Measurements from ENCODE around the gene CREB3.

The CREB3 gene

GRCh38 chr9:35776018-35776417, 43.6 kb downstream of the CREB3 start:
- H3K9me3 Mint-ChIP-seq = no peaks in the 10 kb centered on the region
- DNase-seq (ENCODE audit: low spot score in 2 of 2) = no peak
- no peaks in the 10 kb centered on the region for H3K27me3 Mint-ChIP-seq
- H3K4me1 Mint-ChIP-seq = peaks cover 4% of the 10 kb centered on the region
- ATAC-seq (ENCODE audit: low read depth) = peak; percentile 35
- peaks cover 9% of the 10 kb centered on the region for H3K36me3 Mint-ChIP-seq
- H3K4me3 Mint-ChIP-seq = no peak overlapping the region
- H3K27ac Mint-ChIP-seq = peak overlapping the region; percentile 50

DNA sequence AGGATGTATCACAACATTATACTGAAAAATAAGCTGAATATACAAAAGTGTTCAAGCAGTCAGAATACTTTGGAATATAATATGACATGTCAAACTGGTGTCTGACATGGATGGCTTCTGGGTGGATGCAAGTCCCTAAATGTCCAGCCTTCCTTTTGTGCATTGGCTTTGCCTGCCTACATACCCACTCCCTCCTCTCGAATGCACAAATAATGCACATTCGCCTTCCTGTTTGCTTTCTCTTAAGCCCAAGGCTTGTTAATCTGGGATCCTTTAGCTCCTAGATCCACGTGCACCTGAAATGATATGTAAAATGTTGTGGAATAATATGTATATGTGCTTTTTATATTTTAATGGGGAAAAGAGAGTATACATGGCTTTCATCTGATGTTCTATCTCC, 46.0 kb downstream of the CREB3 start:
- H3K27me3 Mint-ChIP-seq = no peaks in the 10 kb centered on the region
- H3K36me3 Mint-ChIP-seq = peaks cover 13% of the 10 kb centered on the region
- no peak overlapping the region for H3K27ac Mint-ChIP-seq
- peaks cover 4% of the 10 kb centered on the region for H3K4me1 Mint-ChIP-seq
- no peak overlapping the region for H3K4me3 Mint-ChIP-seq
- peaks cover 2% of the 10 kb centered on the region for H3K9me3 Mint-ChIP-seq
- DNase-seq (ENCODE audit: low spot score in 2 of 2) = no peak
- ATAC-seq (ENCODE audit: low read depth) = no peak

DNA sequence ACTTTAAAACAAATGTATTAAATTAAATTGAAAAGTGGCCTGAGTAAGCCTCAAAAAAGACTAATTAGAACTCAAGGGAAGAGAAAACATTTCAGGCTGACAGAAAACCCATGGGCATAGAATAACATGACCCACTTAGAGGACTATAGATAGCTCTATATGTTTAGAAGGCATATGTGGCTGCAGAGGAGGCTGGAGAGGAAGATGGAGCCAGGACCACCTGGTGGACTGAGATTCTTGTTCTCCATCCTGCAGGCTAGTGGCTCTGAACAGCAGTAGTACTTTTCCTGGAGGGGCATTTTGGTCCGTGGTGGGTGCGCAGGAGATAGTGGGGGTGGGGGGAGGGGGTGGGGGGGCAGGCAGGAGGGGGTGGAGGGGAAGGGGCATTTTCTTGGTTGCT, 48.6 kb downstream of the CREB3 start:
- Mint-ChIP-seq H3K36me3 (peaks cover 27% of the 10 kb centered on the region), H3K27ac (no peak overlapping the region), H3K4me1 (no peaks in the 10 kb centered on the region), H3K9me3 (peaks cover 2% of the 10 kb centered on the region), H3K27me3 (no peaks in the 10 kb centered on the region), H3K4me3 (no peak overlapping the region)
- ATAC-seq (ENCODE audit: low read depth) = no peak
- no peak for DNase-seq (ENCODE audit: low spot score in 2 of 2)

GRCh38 chr9:35783418-35783817, 51.0 kb downstream of the CREB3 start:
- H3K36me3 Mint-ChIP-seq = peaks cover 30% of the 10 kb centered on the region
- H3K27ac Mint-ChIP-seq = no peak overlapping the region
- no peaks in the 10 kb centered on the region for H3K4me1 Mint-ChIP-seq
- no peak for ATAC-seq (ENCODE audit: low read depth)
- peaks cover 2% of the 10 kb centered on the region for H3K9me3 Mint-ChIP-seq
- no peak for DNase-seq (ENCODE audit: low spot score in 2 of 2)
- no peaks in the 10 kb centered on the region for H3K27me3 Mint-ChIP-seq
- no peak overlapping the region for H3K4me3 Mint-ChIP-seq

Data from memory B cell (primary cell).